ENCODE results near the gene DSCAM. TPM values are rescaled to one million over a fixed set of nuclear protein-coding genes. Genes with fewer than 3 reads are reported as not detected.

The DSCAM gene
- total and polyA plus RNA-seq, 10 of the 15 experiments (the other 5 are each of a cell fraction or from before 2014, with no cell fraction given), result not detected

- H3K79me2 ChIP-seq (ENCODE audit: control insufficient read depth, insufficient read depth, low read length), result no peaks in the 10 kb centered on the region
- DNase-seq (ENCODE audit: low read depth, low spot score) (no peak), FAIRE-seq (no peak), ATAC-seq (no peak)
- WGBS (ENCODE audit: insufficient coverage, insufficient replicate concordance, low lambda C conversion rate, missing lambda C conversion rate), result 46% methylated on average over 3 of the region's 3 CpGs
- no peak overlapping the region for H2AFZ ChIP-seq (ENCODE audit: control insufficient read depth, low read depth, low read length)
- no peak overlapping the region for H3K4me3 ChIP-seq
- ChIA-PET CTCF (no interaction called here), RAD21 (ENCODE audit: unreplicated experiment) (no interaction called here), SMC1A (ENCODE audit: uncharacterized antibody, unreplicated experiment) (no interaction called here), POLR2A (no interaction called here)
- no TSS peak for BruUV-seq (replicated peaks)
- no peak overlapping the region for H3K9ac ChIP-seq (ENCODE audit: control insufficient read depth, insufficient read depth, low read length)
- no peak overlapping the region for H3K27ac ChIP-seq (ENCODE audit: control insufficient read depth, insufficient read depth)
- intact Hi-C loops (cut with micrococcal nuclease; ENCODE audit: unreplicated experiment) (no loop called here), in situ Hi-C loops (cut with MboI) (no loop called here)
- H4K20me1 ChIP-seq (ENCODE audit: control insufficient read depth, insufficient read depth), result no peaks in the 10 kb centered on the region
- no peak overlapping the region for H3K4me2 ChIP-seq (ENCODE audit: control insufficient read depth, insufficient read depth)
- no peaks in the 10 kb centered on the region for H3K4me1 ChIP-seq (ENCODE audit: control insufficient read depth, insufficient read depth, low read length)
- no peaks in the 10 kb centered on the region for H3K36me3 ChIP-seq (ENCODE audit: control insufficient read depth in 2 of 2, insufficient read depth in 2 of 2, low read length in 1 of 2)
- H3K27me3 ChIP-seq (replicated peaks in 1 of 2; ENCODE audit: control insufficient read depth in 2 of 2, insufficient read depth in 2 of 2, low read length in 1 of 2), result no peaks in the 10 kb centered on the region
- TF ChIP-seq ZZZ3 (IDR thresholded peaks at IDR 0.05; ENCODE audit: control insufficient read depth, insufficient read length, low read depth) (no peak), RELB (IDR thresholded peaks at IDR 0.05; ENCODE audit: low read depth) (no peak), KDM1A (IDR thresholded peaks at IDR 0.05; ENCODE audit: borderline replicate concordance) (no peak), PRDM15 (CRISPR knock-in tag; IDR thresholded peaks at IDR 0.05) (no peak), PAX5 (IDR thresholded peaks at IDR 0.05; ENCODE audit: borderline replicate concordance, low read depth, low read length) (no peak), EP300 (IDR thresholded peaks at IDR 0.05; ENCODE audit: borderline replicate concordance in 1 of 2, control insufficient read depth in 1 of 2, low read depth in 2 of 2, low read length in 2 of 2) (no peak), HCFC1 (IDR thresholded peaks at IDR 0.05; ENCODE audit: low read length) (no peak), SREBF1 (IDR thresholded peaks at IDR 0.05; ENCODE audit: low read length) (no peak), SIX5 (IDR thresholded peaks at IDR 0.05; ENCODE audit: low read depth, low read length, severe bottlenecking) (no peak), SRF (IDR thresholded peaks at IDR 0.05; ENCODE audit: low read depth in 2 of 2, low read length in 2 of 2) (no peak), ZBTB4 (CRISPR knock-in tag; IDR thresholded peaks at IDR 0.05) (no peak)
- no peaks in the 10 kb centered on the region for H3K9me3 ChIP-seq (replicated peaks; ENCODE audit: control insufficient read depth, insufficient read depth, low read length)
These were observed 58.3 kb downstream of the DSCAM start for GRCh38 chr21:40788635-40789034.

Measured in GM12878 (cell line).